Hepatocyte (in vitro differentiated cells): ENCODE data around the gene RAP1A.

Source experiments
- CTCF ChIP-seq: fragments of 200-600 bp; sonication (generic); IDR thresholded peaks from 2 replicates; pipeline ENCODE4 v1.5.1; 2016; ENCODE audit warnings: antibody characterized with exemption, mild to moderate bottlenecking; ENCODE audit not compliant: poor library complexity
- EZH2 ChIP-seq: fragments of 200-600 bp; sonication (generic); IDR thresholded peaks from 2 replicates; pipeline ENCODE4 v1.6.1; 2016; ENCODE audit warnings: antibody characterized with exemption, mild to moderate bottlenecking, borderline replicate concordance
- EZH2phosphoT487 ChIP-seq: fragments of 200-600 bp; sonication (generic); IDR thresholded peaks from one replicate; pipeline ENCODE4 v1.6.1; 2018; ENCODE audit warnings: antibody characterized with exemption, mild to moderate bottlenecking, low read depth, moderate library complexity; ENCODE audit not compliant: unreplicated experiment, severe bottlenecking

GRCh38 chr1:111735858-111736544 is 116.4 kb downstream of the RAP1A start:
- no peak for TF ChIP-seq CTCF
- TF ChIP-seq EZH2 = no peak
- TF ChIP-seq EZH2phosphoT487 = no peak
